GM19324 (cell line): ENCODE results near the gene COL2A1.

Experiments used
- ATAC-seq: cut with Tn5 transposase; IDR thresholded peaks from one replicate; pipeline ENCODE4 v1.9.1; 2021; ENCODE audit warnings: mild to moderate bottlenecking, moderate library complexity; ENCODE audit not compliant: unreplicated experiment, low FRiP score

The COL2A1 gene

GRCh38 chr12:48015954-48016353 lies 11.7 kb upstream of the COL2A1 start:
- ATAC-seq, result no peak

GRCh38 chr12:48015129-48015528 lies 10.9 kb upstream of the COL2A1 start:
- no peak for ATAC-seq

GRCh38 chr12:48013287-48013686 lies 9.0 kb upstream of the COL2A1 start:
- ATAC-seq, result no peak

GRCh38 chr12:48012070-48012469 lies 7.8 kb upstream of the COL2A1 start:
- ATAC-seq, result no peak

GRCh38 chr12:48010366-48010970 lies 6.2 kb upstream of the COL2A1 start:
- no peak for ATAC-seq

GRCh38 chr12:48009471-48009870 lies 5.2 kb upstream of the COL2A1 start:
- ATAC-seq, result no peak

- no peak for ATAC-seq
Measured at GRCh38 chr12:48008950-48009349, 4.7 kb upstream of the COL2A1 start.

- ATAC-seq, result no peak
Measured at GRCh38 chr12:48008349-48008748, 4.1 kb upstream of the COL2A1 start.

GRCh38 chr12:48007206-48007605 lies 2.9 kb upstream of the COL2A1 start:
- ATAC-seq, result no peak

GRCh38 chr12:48005750-48006021 lies 1.4 kb upstream of the COL2A1 start:
- no peak for ATAC-seq

GRCh38 chr12:48005001-48005749 lies 899 bp upstream of the COL2A1 start:
- no peak for ATAC-seq

- ATAC-seq, result no peak
Measured at GRCh38 chr12:48003226-48004052, 837 bp downstream of the COL2A1 start.

- ATAC-seq, result no peak
Measured at GRCh38 chr12:48002773-48003218, 1.5 kb downstream of the COL2A1 start.

- ATAC-seq, result no peak
Measured at GRCh38 chr12:48002414-48002730, 1.9 kb downstream of the COL2A1 start.

- ATAC-seq, result no peak
Measured at GRCh38 chr12:48001505-48002413, 2.5 kb downstream of the COL2A1 start.

GRCh38 chr12:48000878-48001504 lies 3.3 kb downstream of the COL2A1 start:
- ATAC-seq, result no peak

GRCh38 chr12:47999816-48000215 lies 4.5 kb downstream of the COL2A1 start:
- no peak for ATAC-seq

- no peak for ATAC-seq
Measured at GRCh38 chr12:47997321-47997720, 7.0 kb downstream of the COL2A1 start.

GRCh38 chr12:47995981-47996401 lies 8.3 kb downstream of the COL2A1 start:
- ATAC-seq, result no peak

GRCh38 chr12:47993491-47993890 lies 10.8 kb downstream of the COL2A1 start:
- no peak for ATAC-seq
